BLaER1 treated with 17β-estradiol and CSF1 and Interleukin-3, amounts not matched to agents 10 nM and 100 nM (cell line): ENCODE measurements around the gene SDHAF1.
A peak's percentile ranks its signal among the peaks of the same experiment; 100 is the strongest.
"Not testable (repeated sequence)": the region's sequence is repeated elsewhere in the genome, so short reads cannot be mapped to it uniquely, and the experiment has no call there.

Source experiments
- H3K27ac ChIP-seq, 11 experiments: shearing (Covaris generic); formaldehyde crosslinking; 2 replicates each; pipeline ENCODE4 v1.8.1; 2022
- H3K27me3 ChIP-seq, 11 experiments: shearing (Covaris generic); formaldehyde crosslinking; 2 replicates each; pipeline ENCODE4 v1.8.1; 2022
- H3K36me3 ChIP-seq, 11 experiments: shearing (Covaris generic); formaldehyde crosslinking; 2 replicates each; pipeline ENCODE4 v1.8.1; 2022
- H3K4me1 ChIP-seq, 10 experiments: shearing (Covaris generic); formaldehyde crosslinking; 2 replicates each; pipeline ENCODE4 v1.8.1; 2022
- H3K4me2 ChIP-seq, 11 experiments: shearing (Covaris generic); formaldehyde crosslinking; 2 replicates each; pipeline ENCODE4 v1.8.1; 2022
- H3K4me3 ChIP-seq, 10 experiments: shearing (Covaris generic); formaldehyde crosslinking; 2 replicates each; pipeline ENCODE4 v1.8.1; 2022
- H3K9ac ChIP-seq, 11 experiments: shearing (Covaris generic); formaldehyde crosslinking; 2 replicates each; pipeline ENCODE4 v1.8.1; 2022
- H3K9me3 ChIP-seq, 11 experiments: shearing (Covaris generic); formaldehyde crosslinking; replicated peaks in 1 of 11; 2 replicates each; pipeline ENCODE4 v1.8.1; 2022
- H4K20me1 ChIP-seq, 11 experiments: shearing (Covaris generic); formaldehyde crosslinking; 2 replicates each; pipeline ENCODE4 v1.8.1; 2022
- Cebpa-rat ChIP-seq, 11 experiments: shearing (Covaris generic); IDR thresholded peaks; 2 replicates each; pipeline ENCODE4 v1.8.1; 2022

The SDHAF1 gene

GRCh38 chr19:36040495-36040894, 45.5 kb downstream of the SDHAF1 start:
- Histone ChIP-seq H3K27ac (no peak overlapping the region), H3K4me3 (no peak overlapping the region), H3K4me1 (peaks cover 9 to 28% (median 18%) of the 10 kb centered on the region in 10 experiments; a peak in 19 of 20 replicates), H4K20me1 (0 out of 22 replicates have a peak, but pooled peaks cover 0 to 5% (median 0%) of the 10 kb centered on the region in 11 experiments), H3K9me3 (no peaks in the 10 kb centered on the region), H3K36me3 (peaks cover 0 to 28% (median 12%) of the 10 kb centered on the region in 11 experiments; a peak in 10 of 22 replicates), H3K9ac (no peak overlapping the region), H3K4me2 (no peak overlapping the region), H3K27me3 (no peaks in the 10 kb centered on the region)
- no peak for TF ChIP-seq Cebpa-rat (IDR thresholded peaks at IDR 0.05)

GRCh38 chr19:36041092-36041491, 46.1 kb downstream of the SDHAF1 start:
- peak in 9 of 11 experiments; percentile 41 to 89 (median 66); a peak in 13 of 22 replicates for TF ChIP-seq Cebpa-rat (IDR thresholded peaks at IDR 0.05)
- H3K27ac ChIP-seq: not testable (repeated sequence)

DNA sequence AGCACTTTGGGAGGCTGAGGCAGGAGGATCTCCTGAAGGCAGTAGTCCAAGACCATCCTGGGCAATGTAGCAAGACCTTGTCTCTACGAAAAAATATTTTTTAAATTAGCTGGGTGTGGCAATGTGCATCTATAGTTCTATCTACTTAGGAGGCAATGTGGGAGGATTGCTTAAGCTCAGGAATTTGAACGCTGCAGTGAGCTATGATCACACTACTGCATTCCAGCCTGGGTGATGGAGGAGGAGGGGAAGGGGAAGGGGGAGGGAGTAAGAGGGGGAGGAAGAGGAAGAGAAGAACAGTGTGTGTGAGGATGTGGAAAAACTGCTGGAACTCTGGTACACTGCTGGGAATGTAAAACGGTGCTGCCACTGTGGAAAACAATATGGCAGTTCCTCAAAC, 46.8 kb downstream of the SDHAF1 start:
- TF ChIP-seq Cebpa-rat (IDR thresholded peaks at IDR 0.05): no peak
- Histone ChIP-seq H4K20me1 (0 out of 22 replicates have a peak, but pooled peaks cover 0 to 5% (median 0%) of the 10 kb centered on the region in 11 experiments), H3K9me3 (no peaks in the 10 kb centered on the region), H3K27me3 (no peaks in the 10 kb centered on the region), H3K4me2 (0 out of 22 replicates have a peak overlapping the region, but pooled peaks of 1 of the 11 experiments have one; percentile 23), H3K4me3 (no peak overlapping the region), H3K27ac (no peak overlapping the region), H3K4me1 (peaks cover 2 to 23% (median 15%) of the 10 kb centered on the region in 10 experiments; a peak in 19 of 20 replicates), H3K9ac (no peak overlapping the region), H3K36me3 (peaks cover 0 to 36% (median 14%) of the 10 kb centered on the region in 11 experiments; a peak in 10 of 22 replicates)

More at GRCh38 chr19:36041092-36041491, 46.1 kb downstream of the SDHAF1 start:
- not testable (repeated sequence) for H3K4me2 ChIP-seq, H3K27me3 ChIP-seq, H3K9ac ChIP-seq, H4K20me1 ChIP-seq, H3K9me3 ChIP-seq, H3K4me3 ChIP-seq
- H3K4me1 ChIP-seq: peaks cover 9 to 28% (median 18%) of the 10 kb centered on the region in 10 experiments; a peak in 19 of 20 replicates
- H3K36me3 ChIP-seq: peaks cover 0 to 34% (median 14%) of the 10 kb centered on the region in 11 experiments; a peak in 10 of 22 replicates

- TF ChIP-seq Cebpa-rat (IDR thresholded peaks at IDR 0.05): no peak
- Histone ChIP-seq H3K36me3 (peaks cover 0 to 22% (median 12%) of the 10 kb centered on the region in 11 experiments; a peak in 10 of 22 replicates), H3K27ac (no peak overlapping the region), H3K4me2 (no peak overlapping the region), H3K27me3 (no peaks in the 10 kb centered on the region), H4K20me1 (0 out of 22 replicates have a peak, but pooled peaks cover 0 to 5% (median 0%) of the 10 kb centered on the region in 11 experiments), H3K9ac (peak overlapping the region in 1 of 11 experiments; percentile 17; a peak in 1 of 22 replicates), H3K9me3 (no peaks in the 10 kb centered on the region), H3K4me1 (peaks cover 0 to 13% (median 0%) of the 10 kb centered on the region in 10 experiments; a peak in 2 of 20 replicates), H3K4me3 (no peak overlapping the region)
Observed at GRCh38 chr19:36043952-36044351, 49.0 kb downstream of the SDHAF1 start.
